OCI-LY1 (cell line): Measurements from ENCODE around the gene FGF7.

Source experiments
- EZH2 ChIP-seq: fragments of 200-600 bp; sonication (generic), shearing (Covaris generic); IDR thresholded peaks from 2 replicates; pipeline ENCODE4 v1.8.0; 2017; ENCODE audit warnings: borderline replicate concordance, mixed run types, mild to moderate bottlenecking, antibody characterized with exemption, low read length, moderate library complexity, mixed read lengths
- TF ChIP-seq, protein P1 (sequence below): fragments of 200-600 bp; sonication (generic), shearing (Covaris generic); IDR thresholded peaks from 2 replicates; pipeline ENCODE4 v1.5.1; 2017; ENCODE audit warnings: mild to moderate bottlenecking, antibody characterized with exemption, low read length, moderate library complexity, mixed read lengths

DNA sequence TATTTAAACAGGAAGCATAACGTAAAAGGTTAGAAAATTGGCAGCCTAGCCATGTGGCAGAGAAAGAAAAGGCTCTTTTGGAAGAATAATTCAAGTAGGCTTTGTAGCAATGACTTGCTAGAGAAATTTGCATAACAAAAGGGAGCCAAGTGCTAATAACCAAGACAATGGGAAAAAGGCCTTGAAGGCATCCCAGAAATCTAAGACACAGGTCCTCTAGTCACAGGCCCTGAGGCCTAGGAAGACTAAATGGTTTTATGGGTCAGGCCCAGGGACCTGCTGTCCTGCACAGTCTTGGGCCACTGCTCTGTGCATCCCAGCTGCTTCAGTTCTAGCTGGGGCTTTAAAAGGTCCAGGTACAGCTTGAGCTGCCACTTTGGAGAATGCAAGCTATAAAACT lies 78.5 kb downstream of the FGF7 start:
- TF ChIP-seq, protein P1, sequence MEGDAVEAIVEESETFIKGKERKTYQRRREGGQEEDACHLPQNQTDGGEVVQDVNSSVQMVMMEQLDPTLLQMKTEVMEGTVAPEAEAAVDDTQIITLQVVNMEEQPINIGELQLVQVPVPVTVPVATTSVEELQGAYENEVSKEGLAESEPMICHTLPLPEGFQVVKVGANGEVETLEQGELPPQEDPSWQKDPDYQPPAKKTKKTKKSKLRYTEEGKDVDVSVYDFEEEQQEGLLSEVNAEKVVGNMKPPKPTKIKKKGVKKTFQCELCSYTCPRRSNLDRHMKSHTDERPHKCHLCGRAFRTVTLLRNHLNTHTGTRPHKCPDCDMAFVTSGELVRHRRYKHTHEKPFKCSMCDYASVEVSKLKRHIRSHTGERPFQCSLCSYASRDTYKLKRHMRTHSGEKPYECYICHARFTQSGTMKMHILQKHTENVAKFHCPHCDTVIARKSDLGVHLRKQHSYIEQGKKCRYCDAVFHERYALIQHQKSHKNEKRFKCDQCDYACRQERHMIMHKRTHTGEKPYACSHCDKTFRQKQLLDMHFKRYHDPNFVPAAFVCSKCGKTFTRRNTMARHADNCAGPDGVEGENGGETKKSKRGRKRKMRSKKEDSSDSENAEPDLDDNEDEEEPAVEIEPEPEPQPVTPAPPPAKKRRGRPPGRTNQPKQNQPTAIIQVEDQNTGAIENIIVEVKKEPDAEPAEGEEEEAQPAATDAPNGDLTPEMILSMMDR = no peak
- no peak for TF ChIP-seq EZH2
